GM18858 (cell line): ENCODE measurements around the gene NISCH.

ENCODE experiments used
- ATAC-seq: cut with Tn5 transposase; IDR thresholded peaks from one replicate; pipeline ENCODE4 v1.9.1; 2021; ENCODE audit not compliant: unreplicated experiment

The NISCH gene

GRCh38 chr3:52511509-52511908 lies 56.1 kb downstream of the NISCH start:
- no peak for ATAC-seq

- no peak for ATAC-seq
Measured at GRCh38 chr3:52512105-52512504, 56.7 kb downstream of the NISCH start.

DNA sequence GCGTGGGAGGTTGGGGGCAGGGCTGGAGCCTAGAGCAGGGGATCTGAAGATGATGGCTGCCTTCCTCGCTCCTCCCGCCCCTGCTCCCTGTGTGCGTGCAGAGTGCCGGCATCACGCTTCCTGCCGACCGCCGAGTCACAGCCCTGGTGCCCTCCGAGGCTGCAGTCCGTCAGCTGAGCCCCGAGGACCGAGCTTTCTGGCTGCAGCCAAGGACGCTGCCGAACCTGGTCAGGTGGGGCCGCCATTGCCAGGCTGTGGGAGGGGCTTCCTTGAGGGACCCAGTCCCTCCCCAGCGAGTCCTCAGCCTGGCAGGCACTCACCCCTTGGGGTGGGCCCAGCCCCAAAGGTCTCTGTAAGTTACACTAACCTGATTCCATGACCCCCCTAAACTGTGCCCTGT lies 57.3 kb downstream of the NISCH start:
- ATAC-seq: no peak

GRCh38 chr3:52513281-52513680 lies 57.9 kb downstream of the NISCH start:
- ATAC-seq: no peak

DNA sequence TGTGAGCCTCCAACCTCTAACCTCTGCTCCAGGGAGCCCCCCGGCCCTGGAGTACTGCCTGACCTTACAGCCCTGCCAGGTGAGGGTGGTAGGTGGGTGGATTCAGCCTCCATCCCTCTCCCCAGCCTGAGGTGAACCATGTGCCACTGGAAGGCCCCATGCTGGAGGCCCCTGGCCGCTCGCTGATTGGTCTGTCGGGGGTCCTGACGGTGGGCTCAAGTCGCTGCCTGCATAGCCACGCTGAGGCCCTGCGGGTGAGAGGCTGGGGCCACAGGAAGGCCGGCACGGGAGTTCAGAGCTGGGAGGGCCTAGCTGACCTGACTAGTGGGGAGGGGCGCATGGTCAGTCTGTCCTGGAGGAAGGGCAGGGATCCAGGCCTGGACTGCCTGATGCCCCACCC lies 59.2 kb downstream of the NISCH start:
- ATAC-seq: no peak

DNA sequence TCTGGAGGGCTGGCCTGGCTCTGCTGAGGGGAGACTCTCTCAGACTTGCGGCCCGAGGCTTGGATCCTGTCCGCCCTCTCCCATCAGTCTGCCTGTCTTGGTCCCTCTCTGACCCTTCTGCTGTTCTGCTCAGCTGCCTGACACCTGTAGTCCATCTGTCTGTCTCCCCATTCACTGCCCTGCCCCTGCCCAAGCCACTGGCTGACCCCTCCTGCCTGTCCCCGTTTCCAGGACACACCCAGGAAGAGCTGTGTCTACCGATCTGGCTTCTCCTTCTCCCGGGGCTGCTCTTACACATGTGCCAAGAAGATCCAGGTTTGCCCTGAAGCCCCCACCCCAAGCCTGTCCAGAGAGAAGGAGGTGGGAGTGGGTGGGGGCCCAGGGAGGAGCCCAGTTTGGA lies 59.8 kb downstream of the NISCH start:
- ATAC-seq: no peak

DNA sequence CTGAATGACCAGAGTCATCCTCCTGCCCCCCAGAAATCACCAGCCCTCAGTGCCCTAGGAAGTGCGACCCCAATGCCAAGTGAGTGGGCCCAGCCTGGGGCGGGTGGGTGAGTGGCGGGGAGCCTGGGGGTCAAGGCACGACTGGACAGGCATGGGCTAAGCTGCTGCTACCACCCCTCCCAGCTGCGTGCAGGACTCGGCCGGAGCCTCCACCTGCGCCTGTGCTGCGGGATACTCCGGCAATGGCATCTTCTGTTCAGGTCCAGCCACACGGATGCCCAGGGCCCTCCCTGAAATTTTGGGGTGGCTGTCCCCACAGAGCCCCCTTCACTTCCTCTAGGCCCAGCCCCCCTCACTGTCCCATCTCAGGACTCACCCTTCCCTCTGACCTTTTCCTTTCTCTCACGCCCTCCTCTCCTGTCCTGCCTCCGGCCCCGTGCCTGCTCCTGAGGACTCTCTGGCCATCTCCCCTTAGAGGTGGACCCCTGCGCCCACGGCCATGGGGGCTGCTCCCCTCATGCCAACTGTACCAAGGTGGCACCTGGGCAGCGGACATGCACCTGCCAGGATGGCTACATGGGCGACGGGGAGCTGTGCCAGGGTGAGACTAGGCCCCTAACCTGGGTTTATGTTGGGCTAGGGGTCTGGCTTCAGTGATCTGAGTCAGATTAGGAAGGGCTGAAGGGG lies 61.2 kb downstream of the NISCH start:
- ATAC-seq: no peak

GRCh38 chr3:52517796-52518722 lies 62.7 kb downstream of the NISCH start:
- ATAC-seq: no peak

GRCh38 chr3:52518723-52519444 lies 63.5 kb downstream of the NISCH start:
- no peak for ATAC-seq

DNA sequence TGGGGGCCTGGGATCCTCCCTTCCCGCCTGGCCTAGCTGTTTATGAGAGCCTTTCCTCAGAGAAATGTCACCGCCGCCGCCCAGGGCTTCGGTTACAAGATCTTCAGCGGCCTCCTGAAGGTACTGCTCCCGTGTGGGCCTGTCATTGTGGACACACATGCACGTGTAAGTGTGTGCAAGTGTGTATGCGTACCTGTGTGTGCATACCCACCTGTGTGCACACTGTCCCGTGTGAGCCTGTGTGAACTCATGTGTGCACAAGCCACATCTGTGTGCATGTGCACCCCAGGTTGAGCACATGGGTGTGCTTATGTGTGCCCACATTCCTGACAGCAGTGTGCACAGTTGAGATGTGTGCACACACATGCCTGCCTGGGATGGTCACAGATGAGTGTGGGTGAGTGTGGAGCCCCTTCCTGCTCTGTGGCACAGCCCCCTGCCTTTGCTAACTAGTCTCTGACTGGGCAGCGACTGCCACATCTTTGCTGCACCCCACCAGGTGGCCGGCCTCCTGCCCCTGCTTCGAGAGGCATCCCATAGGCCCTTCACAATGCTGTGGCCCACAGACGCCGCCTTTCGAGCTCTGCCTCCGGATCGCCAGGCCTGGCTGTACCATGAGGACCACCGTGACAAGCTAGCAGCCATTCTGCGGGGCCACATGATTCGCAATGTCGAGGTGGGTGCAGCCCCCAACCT lies 64.2 kb downstream of the NISCH start:
- ATAC-seq: no peak

DNA sequence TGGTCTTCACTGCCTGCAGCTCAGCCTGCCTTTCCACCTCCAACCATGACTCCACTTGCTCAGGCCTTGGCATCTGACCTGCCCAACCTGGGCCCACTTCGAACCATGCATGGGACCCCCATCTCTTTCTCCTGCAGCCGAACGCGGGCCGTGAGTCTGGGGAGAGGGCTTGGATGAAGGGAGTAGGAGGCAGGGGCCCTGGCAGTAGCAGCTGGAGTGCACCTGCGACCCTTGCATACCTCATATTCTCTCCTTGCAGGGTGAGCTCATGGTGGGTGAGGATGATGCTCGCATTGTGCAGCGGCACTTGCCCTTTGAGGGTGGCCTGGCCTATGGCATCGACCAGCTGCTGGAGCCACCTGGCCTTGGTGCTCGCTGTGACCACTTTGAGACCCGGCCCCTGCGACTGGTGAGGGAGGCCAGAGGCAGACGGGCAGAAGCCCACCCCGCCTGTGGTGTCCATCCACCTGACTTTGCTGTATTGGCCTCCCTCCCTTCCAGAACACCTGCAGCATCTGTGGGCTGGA lies 64.8 kb downstream of the NISCH start:
- ATAC-seq: no peak

DNA sequence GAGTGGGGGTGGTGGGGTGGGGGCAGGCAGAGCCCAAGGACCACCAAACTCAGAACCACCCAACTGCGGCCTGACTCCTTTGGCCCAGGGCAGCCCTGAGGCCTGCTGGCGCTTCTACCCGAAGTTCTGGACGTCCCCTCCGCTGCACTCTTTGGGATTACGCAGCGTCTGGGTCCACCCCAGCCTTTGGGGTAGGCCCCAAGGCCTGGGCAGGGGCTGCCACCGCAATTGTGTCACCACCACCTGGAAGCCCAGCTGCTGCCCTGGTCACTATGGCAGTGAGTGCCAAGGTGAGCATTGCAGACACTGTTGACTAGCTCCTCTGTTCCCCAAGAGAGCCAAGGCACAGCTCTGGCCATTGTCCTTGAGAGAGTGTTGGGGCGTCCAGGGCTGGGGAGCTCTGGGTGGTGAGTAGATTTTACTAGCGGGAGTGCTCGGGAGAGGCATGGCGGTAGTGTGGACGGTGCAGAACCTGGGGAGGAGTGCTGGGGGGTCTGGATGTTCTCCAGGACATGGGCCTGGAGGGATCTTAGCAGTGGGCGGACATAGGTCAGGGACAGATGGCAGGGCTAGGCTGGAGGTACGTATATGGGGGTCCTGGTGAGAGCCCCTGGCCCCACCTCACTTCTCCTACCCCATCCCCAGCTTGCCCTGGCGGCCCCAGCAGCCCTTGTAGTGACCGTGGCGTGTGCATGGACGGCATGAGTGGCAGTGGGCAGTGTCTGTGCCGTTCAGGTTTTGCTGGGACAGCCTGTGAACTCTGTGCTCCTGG lies 65.5 kb downstream of the NISCH start:
- ATAC-seq: no peak

DNA sequence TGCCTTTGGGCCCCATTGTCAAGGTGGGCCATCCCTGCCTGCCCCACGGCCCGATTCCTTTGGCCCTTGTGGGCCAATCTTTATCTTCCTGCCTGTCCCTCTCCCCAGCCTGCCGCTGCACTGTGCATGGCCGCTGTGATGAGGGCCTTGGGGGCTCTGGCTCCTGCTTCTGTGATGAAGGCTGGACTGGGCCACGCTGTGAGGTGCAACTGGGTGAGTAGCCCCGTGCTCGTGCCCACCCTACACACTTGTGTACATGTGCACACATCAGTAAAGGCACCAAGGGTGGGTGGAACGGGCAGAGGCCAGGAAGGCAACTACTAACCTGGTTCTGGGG lies 66.1 kb downstream of the NISCH start:
- ATAC-seq: no peak

GRCh38 chr3:52521881-52522650 lies 66.7 kb downstream of the NISCH start:
- no peak for ATAC-seq

- no peak for ATAC-seq
Measured at GRCh38 chr3:52522651-52523251, 67.3 kb downstream of the NISCH start.

- no peak for ATAC-seq
Measured at GRCh38 chr3:52523386-52524257, 68.2 kb downstream of the NISCH start.

DNA sequence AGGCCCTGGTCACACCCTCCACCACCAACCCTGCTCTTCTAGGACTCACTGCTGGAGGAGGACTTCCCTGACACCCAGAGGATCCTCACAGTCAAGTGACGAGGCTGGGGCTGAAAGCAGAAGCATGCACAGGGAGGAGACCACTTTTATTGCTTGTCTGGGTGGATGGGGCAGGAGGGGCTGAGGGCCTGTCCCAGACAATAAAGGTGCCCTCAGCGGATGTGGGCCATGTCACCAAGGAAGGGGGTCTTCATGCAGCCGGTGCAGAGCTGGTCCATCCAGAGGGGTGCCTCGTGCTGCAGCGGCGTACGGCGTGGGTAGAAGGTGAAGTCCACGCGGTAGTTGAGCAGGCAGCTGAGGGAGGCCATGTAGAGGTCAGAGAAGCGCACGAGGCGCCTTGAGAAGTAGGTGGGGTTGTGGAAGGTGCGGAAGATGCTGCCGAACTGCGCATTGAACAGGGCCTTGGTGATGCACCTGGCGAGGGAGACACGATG lies 68.9 kb downstream of the NISCH start:
- no peak for ATAC-seq
